ENCODE results near the gene SCAF1. TPM values are rescaled to one million over a fixed set of nuclear protein-coding genes. Genes with fewer than 3 reads are reported as not detected.
A peak's percentile ranks its signal among the peaks of the same experiment; 100 is the strongest.

Gene SCAF1
- total and polyA plus RNA-seq, 10 of the 15 experiments (the other 5 are each of a cell fraction or from before 2014, with no cell fraction given), result 0.18 to 77.0 (median 5.3) TPM

- peak; percentile 97 for TF ChIP-seq PML (IDR thresholded peaks at IDR 0.05; ENCODE audit: low read length)
- TF ChIP-seq E2F4 (IDR thresholded peaks at IDR 0.05; ENCODE audit: low read depth, low read length), result peak; percentile 17; the same call in 1 of the 2 replicates
- TF ChIP-seq SKIL (IDR thresholded peaks at IDR 0.05; ENCODE audit: low read depth, poor library complexity, severe bottlenecking), result peak; percentile 98
- TF ChIP-seq, protein P1, sequence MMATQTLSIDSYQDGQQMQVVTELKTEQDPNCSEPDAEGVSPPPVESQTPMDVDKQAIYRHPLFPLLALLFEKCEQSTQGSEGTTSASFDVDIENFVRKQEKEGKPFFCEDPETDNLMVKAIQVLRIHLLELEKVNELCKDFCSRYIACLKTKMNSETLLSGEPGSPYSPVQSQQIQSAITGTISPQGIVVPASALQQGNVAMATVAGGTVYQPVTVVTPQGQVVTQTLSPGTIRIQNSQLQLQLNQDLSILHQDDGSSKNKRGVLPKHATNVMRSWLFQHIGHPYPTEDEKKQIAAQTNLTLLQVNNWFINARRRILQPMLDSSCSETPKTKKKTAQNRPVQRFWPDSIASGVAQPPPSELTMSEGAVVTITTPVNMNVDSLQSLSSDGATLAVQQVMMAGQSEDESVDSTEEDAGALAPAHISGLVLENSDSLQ (IDR thresholded peaks at IDR 0.05), result no peak
- TF ChIP-seq LARP7 (IDR thresholded peaks at IDR 0.05), result peak; percentile 41; the same call in 1 of the 2 replicates
- peak; percentile 86 for TF ChIP-seq POLR2A (IDR thresholded peaks at IDR 0.05; ENCODE audit: low read depth, low read length)
- TF ChIP-seq EZH2 (IDR thresholded peaks at IDR 0.05; ENCODE audit: borderline replicate concordance, control insufficient read depth, low read depth, low read length), result no peak
- peak; percentile 98 for TF ChIP-seq JUND (IDR thresholded peaks at IDR 0.05; ENCODE audit: low read depth, low read length)
- peak; percentile 99 for TF ChIP-seq SREBF1 (IDR thresholded peaks at IDR 0.05; ENCODE audit: low read length)
- peak; percentile 93 for TF ChIP-seq SMAD5 (IDR thresholded peaks at IDR 0.05; ENCODE audit: low read depth)
- peak; percentile 80; the same call in 1 of the 2 replicates for TF ChIP-seq POLR2AphosphoS2 (IDR thresholded peaks at IDR 0.05; ENCODE audit: low read depth, low read length)
- peak; percentile 97 for TF ChIP-seq NBN (IDR thresholded peaks at IDR 0.05)
- no peak for TF ChIP-seq SMAD1 (IDR thresholded peaks at IDR 0.05; ENCODE audit: low read depth, partially characterized antibody)
- TF ChIP-seq KLF5 (IDR thresholded peaks at IDR 0.05; ENCODE audit: partially characterized antibody), result peak; percentile 99
- peak; percentile 98 for TF ChIP-seq ZNF217 (IDR thresholded peaks at IDR 0.05)
Observed at GRCh38 chr19:49676136-49676783, 34.3 kb downstream of the SCAF1 start (continued).
